ENCODE results near the gene PLA2G4D. TPM values are rescaled to one million over a fixed set of nuclear protein-coding genes. Genes with fewer than 3 reads are reported as not detected.

Gene PLA2G4D
- total RNA-seq, 1 experiment from 2014 or later = not detected

DNA sequence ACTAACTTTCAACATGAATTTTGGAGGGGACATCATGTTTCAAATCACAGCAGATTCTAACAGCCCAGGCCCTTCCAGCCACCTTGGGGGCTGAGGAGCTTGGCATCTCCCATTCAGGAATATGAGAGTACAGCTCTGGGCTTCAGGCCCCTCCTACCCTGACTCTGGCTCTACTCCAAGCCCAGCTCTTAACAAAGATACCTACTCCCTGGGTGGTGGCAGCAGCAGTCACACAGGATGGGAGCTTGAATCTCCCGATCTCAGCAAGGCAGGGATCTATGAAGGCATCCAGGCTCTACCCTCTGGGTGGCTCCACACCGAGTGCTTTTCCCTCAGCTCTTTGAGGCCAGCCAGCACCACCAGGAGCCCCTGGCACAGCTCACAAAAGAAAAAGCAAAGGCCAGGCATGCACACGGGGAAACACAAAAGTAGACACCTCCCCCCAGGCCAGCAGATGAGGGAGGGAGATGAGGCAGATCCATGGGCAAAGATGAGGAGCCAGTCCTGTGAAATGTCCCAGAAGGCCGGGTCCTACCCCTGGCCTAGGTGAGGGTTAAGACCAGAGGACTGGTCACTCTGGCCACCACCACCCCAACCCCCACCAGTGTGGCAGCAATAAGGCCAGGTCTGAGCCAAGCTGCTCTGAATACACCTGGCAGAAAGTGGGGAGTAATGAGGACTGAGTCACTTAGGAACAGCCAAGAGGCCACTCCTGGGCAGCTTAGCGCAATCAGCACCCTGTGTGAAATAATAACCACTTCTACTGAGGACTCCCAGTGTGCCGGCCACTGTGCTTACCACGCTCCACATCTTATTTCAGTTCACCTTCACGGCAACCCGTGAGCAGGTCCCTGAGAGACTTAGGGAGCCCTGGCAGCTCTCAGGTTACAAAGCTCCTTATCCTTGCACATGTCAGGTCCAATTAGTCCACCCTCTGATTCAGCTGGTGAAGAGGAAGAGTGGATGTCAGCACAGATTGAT, 37.8 kb upstream of the PLA2G4D start:
- H3K9me3 ChIP-seq = no peaks in the 10 kb centered on the region
- H3K36me3 ChIP-seq = no peaks in the 10 kb centered on the region
- DNase-seq = no peak
- H3K4me3 ChIP-seq = no peak overlapping the region
- no peaks in the 10 kb centered on the region; the same call in 1 of the 2 replicates for H3K27me3 ChIP-seq

DNA sequence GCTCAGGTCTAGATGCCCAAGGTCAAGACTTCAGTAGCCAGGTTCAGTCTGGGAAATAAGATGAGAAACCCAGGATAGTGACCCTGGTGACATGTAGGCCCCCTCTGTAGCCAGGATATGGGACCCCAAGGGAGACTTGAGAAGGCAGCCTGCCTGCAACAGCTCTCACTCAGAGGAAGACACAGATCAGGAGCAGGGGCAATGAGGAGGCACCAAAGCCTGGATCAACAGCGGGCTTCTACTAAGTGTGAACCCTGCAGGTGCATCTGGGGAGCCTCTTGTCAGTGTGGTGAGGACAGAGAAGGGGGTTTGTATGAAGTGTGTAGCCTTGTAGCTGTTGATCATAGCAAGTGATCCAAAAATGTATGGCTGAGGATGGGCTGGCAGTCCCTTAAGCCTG, 36.6 kb upstream of the PLA2G4D start:
- Histone ChIP-seq H3K4me3 (no peak overlapping the region), H3K9me3 (no peaks in the 10 kb centered on the region), H3K36me3 (no peaks in the 10 kb centered on the region), H3K27me3 (no peaks in the 10 kb centered on the region; the same call in 1 of the 2 replicates)
- DNase-seq = no peak

- DNase-seq = no peak
- Histone ChIP-seq H3K9me3 (no peaks in the 10 kb centered on the region), H3K36me3 (no peaks in the 10 kb centered on the region), H3K27me3 (no peaks in the 10 kb centered on the region; the same call in 1 of the 2 replicates), H3K4me3 (no peak overlapping the region)
These were observed 36.1 kb upstream of the PLA2G4D start for GRCh38 chr15:42130246-42130986.

- no peak for DNase-seq
These were observed 35.0 kb upstream of the PLA2G4D start for GRCh38 chr15:42129364-42129763.

GRCh38 chr15:42128476-42128875, 34.1 kb upstream of the PLA2G4D start:
- DNase-seq = no peak

More at GRCh38 chr15:42129364-42129763, 35.0 kb upstream of the PLA2G4D start:
- Histone ChIP-seq H3K4me3 (no peak overlapping the region), H3K36me3 (no peaks in the 10 kb centered on the region), H3K9me3 (no peaks in the 10 kb centered on the region), H3K27me3 (no peaks in the 10 kb centered on the region; the same call in 1 of the 2 replicates)

GRCh38 chr15:42123546-42123945, 29.2 kb upstream of the PLA2G4D start:
- no peak for DNase-seq
- Histone ChIP-seq H3K36me3 (no peaks in the 10 kb centered on the region), H3K27me3 (no peaks in the 10 kb centered on the region), H3K4me3 (no peak overlapping the region), H3K9me3 (no peaks in the 10 kb centered on the region)

More at GRCh38 chr15:42128476-42128875, 34.1 kb upstream of the PLA2G4D start:
- H3K9me3 ChIP-seq = no peaks in the 10 kb centered on the region
- H3K4me3 ChIP-seq = no peak overlapping the region
- H3K36me3 ChIP-seq = no peaks in the 10 kb centered on the region
- H3K27me3 ChIP-seq = no peaks in the 10 kb centered on the region

- no peaks in the 10 kb centered on the region for H3K27me3 ChIP-seq
- DNase-seq = no peak
- H3K36me3 ChIP-seq = no peaks in the 10 kb centered on the region
- no peaks in the 10 kb centered on the region; the same call in 1 of the 2 replicates for H3K9me3 ChIP-seq
- H3K4me3 ChIP-seq = no peak overlapping the region
These were observed 27.3 kb upstream of the PLA2G4D start for GRCh38 chr15:42121682-42122081.

DNA sequence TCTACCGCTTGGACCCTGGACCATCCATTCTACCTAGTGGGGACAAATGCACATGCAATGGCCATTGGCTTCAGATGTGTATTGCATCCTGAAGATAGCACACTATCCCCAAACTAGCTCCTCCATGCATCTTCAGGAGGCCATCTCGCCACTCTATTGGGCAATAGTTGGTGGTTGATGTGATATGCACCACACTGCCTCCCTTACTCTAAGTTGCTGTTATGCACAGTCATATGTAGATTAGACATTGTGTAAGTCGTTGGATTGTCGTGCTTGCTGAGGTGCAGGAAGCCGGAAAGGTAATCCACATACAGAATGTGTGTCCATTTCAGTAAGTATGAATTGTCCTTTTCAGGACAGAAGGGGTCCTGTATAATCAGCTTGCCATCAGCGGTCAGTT, 26.7 kb upstream of the PLA2G4D start:
- H3K27me3 ChIP-seq = no peaks in the 10 kb centered on the region
- no peak overlapping the region for H3K4me3 ChIP-seq
- no peaks in the 10 kb centered on the region for H3K36me3 ChIP-seq
- H3K9me3 ChIP-seq = peaks cover 3% of the 10 kb centered on the region; the same call in 1 of the 2 replicates
- no peak for DNase-seq

DNA sequence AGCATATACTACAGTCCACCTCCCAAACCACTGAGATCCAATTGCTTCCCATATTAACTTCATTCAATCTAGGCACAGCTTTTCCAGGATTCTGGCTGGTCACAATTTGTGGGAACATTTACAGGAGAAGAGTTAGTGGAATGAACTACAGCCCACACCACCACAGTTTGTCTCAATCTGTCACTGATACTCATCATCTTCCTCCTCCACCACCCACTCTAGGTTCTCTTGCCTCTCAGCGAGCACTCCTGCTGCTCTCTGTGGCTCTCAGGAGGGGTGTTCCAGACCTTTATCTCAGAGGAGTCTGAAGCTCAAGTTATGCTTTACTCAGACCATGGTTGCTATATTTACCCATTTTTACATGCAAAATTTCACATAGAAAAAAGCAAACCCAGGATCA, 25.9 kb upstream of the PLA2G4D start:
- peaks cover 3% of the 10 kb centered on the region; the same call in 1 of the 2 replicates for H3K9me3 ChIP-seq
- no peaks in the 10 kb centered on the region for H3K27me3 ChIP-seq
- DNase-seq = no peak
- H3K4me3 ChIP-seq = no peak overlapping the region
- no peaks in the 10 kb centered on the region for H3K36me3 ChIP-seq

DNA sequence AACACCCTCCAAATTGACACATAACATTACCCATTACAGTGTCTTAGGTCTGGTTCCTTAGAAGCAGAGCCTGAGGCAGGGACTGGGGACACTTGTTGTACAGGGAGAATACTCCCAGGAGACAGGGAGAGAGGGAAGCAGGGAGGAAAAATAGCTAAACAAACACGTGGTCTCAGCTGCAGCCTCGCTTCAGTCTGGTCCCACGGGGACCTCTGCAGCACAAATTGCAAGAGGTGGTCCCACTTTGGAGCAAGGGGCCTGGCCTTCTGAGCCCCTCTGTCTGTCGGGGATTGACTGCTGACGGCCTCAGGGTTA, 25.0 kb upstream of the PLA2G4D start:
- H3K9me3 ChIP-seq = peaks cover 3% of the 10 kb centered on the region; the same call in 1 of the 2 replicates
- H3K4me3 ChIP-seq = no peak overlapping the region
- no peaks in the 10 kb centered on the region for H3K36me3 ChIP-seq
- H3K27me3 ChIP-seq = no peaks in the 10 kb centered on the region
- DNase-seq = no peak

DNA sequence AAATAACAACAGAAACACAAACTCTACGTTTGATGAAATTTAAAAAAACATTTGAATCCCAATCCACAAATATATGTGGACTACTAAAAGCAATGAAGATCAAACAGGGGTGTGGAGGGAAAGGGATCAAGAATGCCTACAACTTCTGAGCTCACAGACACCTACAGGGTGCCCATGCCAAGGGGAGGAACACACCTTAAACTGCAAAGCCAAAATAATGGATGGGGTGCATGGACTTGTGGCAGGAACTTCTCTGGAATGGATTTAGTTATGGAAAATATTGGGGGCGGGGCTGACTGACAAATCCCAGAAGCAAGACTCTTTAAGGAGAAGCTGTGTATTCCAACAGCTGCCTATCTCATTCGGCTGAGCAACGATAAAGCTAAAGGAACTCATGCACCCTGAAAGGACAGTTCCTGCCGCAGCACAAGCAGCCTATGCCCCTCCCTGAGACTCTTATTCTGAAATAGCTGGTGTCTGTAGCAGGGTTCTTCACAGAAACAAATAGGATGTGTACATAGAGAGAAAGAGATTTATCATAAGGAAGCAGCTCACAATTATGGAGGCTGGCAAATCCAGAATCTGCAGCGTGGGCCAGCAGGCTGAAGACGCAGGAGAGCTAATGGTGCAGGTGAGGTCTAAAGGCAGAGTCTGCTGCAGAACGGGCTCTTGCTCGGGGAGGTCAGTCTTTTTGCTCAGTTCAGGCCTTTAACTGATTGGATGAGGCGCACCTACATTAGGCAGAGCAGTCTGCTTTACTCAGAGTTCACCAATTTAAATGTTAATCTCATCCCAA, 24.5 kb upstream of the PLA2G4D start:
- Histone ChIP-seq H3K9me3 (peaks cover 3% of the 10 kb centered on the region; the same call in 1 of the 2 replicates), H3K4me3 (no peak overlapping the region), H3K36me3 (no peaks in the 10 kb centered on the region), H3K27me3 (no peaks in the 10 kb centered on the region)
- DNase-seq = no peak

DNA sequence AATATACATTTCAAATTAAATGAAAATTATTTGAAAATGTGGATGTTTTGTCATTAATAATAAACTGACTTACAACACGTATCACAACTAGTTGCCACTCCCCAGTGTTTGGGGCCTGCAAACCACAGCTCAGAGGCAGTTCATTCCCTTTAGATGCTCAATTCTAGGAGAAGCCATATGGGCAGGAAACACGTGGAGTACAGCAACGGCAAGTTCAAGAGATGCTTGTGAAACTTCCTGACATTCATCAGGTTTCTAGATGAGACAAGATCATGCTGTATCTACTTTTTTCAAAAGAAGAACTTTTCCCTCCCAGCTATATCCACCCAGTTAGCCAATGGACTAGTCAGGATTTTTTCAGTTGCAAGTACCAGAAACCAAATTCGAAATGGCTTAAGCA, 17.6 kb upstream of the PLA2G4D start:
- no peaks in the 10 kb centered on the region; the same call in 1 of the 2 replicates for H3K27me3 ChIP-seq
- no peak for DNase-seq

GRCh38 chr15:42110367-42110766, 16.0 kb upstream of the PLA2G4D start:
- H3K27me3 ChIP-seq = no peaks in the 10 kb centered on the region; the same call in 1 of the 2 replicates
- no peaks in the 10 kb centered on the region for H3K9me3 ChIP-seq
- no peaks in the 10 kb centered on the region for H3K36me3 ChIP-seq
- no peak for DNase-seq
- H3K4me3 ChIP-seq = no peak overlapping the region

More for the DNA sequence above, 17.6 kb upstream of the PLA2G4D start:
- Histone ChIP-seq H3K9me3 (peaks cover 3% of the 10 kb centered on the region; the same call in 1 of the 2 replicates), H3K36me3 (no peaks in the 10 kb centered on the region), H3K4me3 (no peak overlapping the region)

GRCh38 chr15:42108806-42109205, 14.4 kb upstream of the PLA2G4D start:
- H3K9me3 ChIP-seq = no peaks in the 10 kb centered on the region
- H3K4me3 ChIP-seq = no peak overlapping the region
- no peaks in the 10 kb centered on the region for H3K36me3 ChIP-seq
- no peak for DNase-seq
- no peaks in the 10 kb centered on the region; the same call in 1 of the 2 replicates for H3K27me3 ChIP-seq

- H3K36me3 ChIP-seq = no peaks in the 10 kb centered on the region
- no peaks in the 10 kb centered on the region for H3K9me3 ChIP-seq
- H3K4me3 ChIP-seq = no peak overlapping the region
- no peak for DNase-seq
- no peaks in the 10 kb centered on the region; the same call in 1 of the 2 replicates for H3K27me3 ChIP-seq
These were observed 13.8 kb upstream of the PLA2G4D start for GRCh38 chr15:42108189-42108588.

DNA sequence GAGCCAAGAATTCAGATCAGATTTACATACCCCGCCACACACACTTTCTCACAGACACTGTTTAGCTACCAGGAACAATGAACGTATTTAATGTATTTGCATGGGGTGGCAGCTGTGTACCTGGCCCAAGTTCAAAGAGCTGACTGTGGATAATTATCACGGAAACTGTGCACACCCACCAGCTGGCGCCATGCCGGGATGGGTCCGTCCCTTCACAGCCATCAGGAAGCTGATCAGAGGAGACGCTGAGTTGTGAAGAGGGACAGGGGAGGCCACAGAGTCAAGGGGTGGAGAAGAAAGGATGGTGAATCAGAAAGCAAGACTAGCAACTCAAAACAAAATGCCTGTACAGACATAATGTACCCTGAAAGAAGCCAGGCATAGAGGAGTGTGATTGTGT, 13.1 kb upstream of the PLA2G4D start:
- peak; percentile 9 for DNase-seq
- Histone ChIP-seq H3K27me3 (no peaks in the 10 kb centered on the region; the same call in 1 of the 2 replicates), H3K9me3 (no peaks in the 10 kb centered on the region)

More for the DNA sequence above, 13.1 kb upstream of the PLA2G4D start:
- Histone ChIP-seq H3K4me3 (no peak overlapping the region), H3K36me3 (no peaks in the 10 kb centered on the region)

Data from MG63 (cell line).